Panc1 (cell line): Measurements from ENCODE around the gene DPP8. TPM values are rescaled to one million over a fixed set of nuclear protein-coding genes. Genes with fewer than 3 reads are reported as not detected.

Experiments used
- ATAC-seq: fragments of 200-7000 bp; cut with Tn5 transposase; 2 replicates; pipeline ENCODE4 v1.9.1; 2020; ENCODE audit warnings: mild to moderate bottlenecking, moderate library complexity
- BruUV-seq: library from RNA; stranded (reverse); fragments of 400-500 nt; replicated peaks from 2 replicates; lab custom pipeline; 2021; lab: Mats Ljungman, UMichigan
- CTCF ChIA-PET: fragments of 300-600 bp; sonication (Branson Sonifier 250); formaldehyde crosslinking; loops from one replicate; lab custom pipeline; 2022; ENCODE audit warnings: antibody characterized with exemption; lab: Charles Lee
- POLR2A ChIA-PET: fragments of 300-600 bp; sonication (Branson Sonifier 250); formaldehyde crosslinking; loops from one replicate; lab custom pipeline; 2022; ENCODE audit warnings: antibody characterized with exemption; lab: Charles Lee
- DNase-seq: peaks from one replicate; pipeline ENCODE4 v3.0.0-alpha.2; 2010; ENCODE audit warnings: low read depth, low spot score
- H3K27ac ChIP-seq: 2 replicates; pipeline ENCODE4 v1.5.1; 2011; ENCODE audit warnings: mild to moderate bottlenecking, low read length, inconsistent platforms
- H3K27me3 ChIP-seq: fragments of 200-500 bp; sonication (Bioruptor generic); 2 replicates; pipeline ENCODE4 v1.6.0; 2014; ENCODE audit warnings: low read length, inconsistent platforms; ENCODE audit not compliant: control insufficient read depth, insufficient read depth
- H3K36me3 ChIP-seq: fragments of 200-500 bp; sonication (Bioruptor generic); 2 replicates; pipeline ENCODE4 v1.5.1; 2014; ENCODE audit warnings: inconsistent platforms, mild to moderate bottlenecking, low read length, moderate library complexity; ENCODE audit not compliant: control insufficient read depth, insufficient read depth
- H3K4me1 ChIP-seq: 2 replicates; pipeline ENCODE4 v1.5.1; 2011; ENCODE audit warnings: inconsistent platforms, mild to moderate bottlenecking, low read length, moderate library complexity; ENCODE audit not compliant: control insufficient read depth, insufficient read depth
- H3K4me3 ChIP-seq, 2 experiments: 2 replicates each; pipeline ENCODE4 v1.5.1; 2011 to 2012; ENCODE audit warnings: low read depth in 2 of 2, low read length in 2 of 2, mild to moderate bottlenecking in 2 of 2, inconsistent platforms in 1 of 2, moderate library complexity in 1 of 2
- H3K9me3 ChIP-seq: fragments of 200-500 bp; sonication (Bioruptor generic); 2 replicates; pipeline ENCODE4 v1.5.1; 2014; ENCODE audit warnings: low read depth, mild to moderate bottlenecking, inconsistent platforms, low read length, moderate library complexity; ENCODE audit not compliant: control insufficient read depth, insufficient read depth
- POLR2AphosphoS5 ChIP-seq: IDR thresholded peaks from 2 replicates; pipeline ENCODE4 v1.6.1; 2012; ENCODE audit warnings: mild to moderate bottlenecking, low read depth, low read length, moderate library complexity
- SIN3A ChIP-seq: IDR thresholded peaks from 2 replicates; pipeline ENCODE4 v1.6.1; 2012; ENCODE audit warnings: low read depth, mild to moderate bottlenecking, low read length, moderate library complexity, borderline replicate concordance; ENCODE audit not compliant: insufficient read depth
- TCF7L2 ChIP-seq: IDR thresholded peaks from 2 replicates; pipeline ENCODE4 v1.6.1; 2011; ENCODE audit warnings: mild to moderate bottlenecking, low read depth, low read length, inconsistent platforms
- in situ Hi-C: cut with HindIII; loops from 2 replicates; pipeline ENCODE4 v1.10.0; 2016; ENCODE audit warnings: low sequenced_read_pairs, low pct_unique_long_range_greater_than_20kb
- intact Hi-C: fragments of 100-400 bp; cut with micrococcal nuclease; formaldehyde crosslinking; loops from one replicate; pipeline ENCODE4 v1.10.0; 2022; ENCODE audit not compliant: unreplicated experiment
- total RNA-seq: library from RNA; stranded (reverse); gene quantifications from one replicate; pipeline ENCODE4 v1.2.1, GENCODE V29; 2021; ENCODE audit not compliant: unreplicated experiment
- TF ChIP-seq, protein P1 (sequence below), 2 experiments: IDR thresholded peaks; 2 replicates each; pipeline ENCODE4 v1.6.1; 2011 to 2012; ENCODE audit warnings: low read depth in 2 of 2, control low read depth in 1 of 2, low read length in 1 of 2, mild to moderate bottlenecking in 1 of 2, moderate library complexity in 1 of 2; ENCODE audit not compliant: insufficient read depth in 1 of 2
- TF ChIP-seq, protein P2 (sequence below): fragments of 450-650 bp; IDR thresholded peaks from 2 replicates; pipeline ENCODE4 v1.5.1; 2017; ENCODE audit warnings: mild to moderate bottlenecking

Gene DPP8
- total RNA-seq, 1 experiment from 2014 or later, result 36.2 TPM

DNA sequence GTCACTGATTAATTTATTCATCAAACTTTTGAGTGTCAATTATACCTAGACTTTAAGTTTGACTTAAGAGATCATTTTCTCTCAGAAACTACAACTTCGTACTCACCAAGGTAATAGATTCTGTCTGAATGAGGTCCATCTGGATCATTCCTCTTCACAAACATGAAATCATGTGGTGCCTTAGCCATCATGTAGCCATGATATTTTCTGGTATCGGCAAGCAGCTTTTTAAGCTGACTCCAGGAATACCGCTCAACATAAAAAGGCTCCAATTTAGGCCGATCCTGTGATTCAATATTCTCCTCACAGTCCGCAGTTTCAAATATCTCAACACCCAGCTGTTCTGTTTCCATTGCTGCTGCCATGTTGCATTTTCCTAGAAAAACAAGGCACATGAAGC, 5.3 kb downstream of the DPP8 start:
- Histone ChIP-seq H3K27ac (no peak overlapping the region), H3K36me3 (peaks cover 23% of the 10 kb centered on the region), H3K27me3 (no peaks in the 10 kb centered on the region), H3K4me3 (no peak overlapping the region), H3K9me3 (no peaks in the 10 kb centered on the region), H3K4me1 (peaks cover 16% of the 10 kb centered on the region; the same call in 1 of the 2 replicates)
- DNase-seq (no peak), ATAC-seq (no peak)
- ChIA-PET POLR2A (no interaction called here), CTCF (interaction anchor here (0.8 kb wide), 1 partner anchor 460 kb away, joined by 3 read pairs; no protein-coding TSS in a partner anchor)
- TF ChIP-seq SIN3A (no peak), POLR2AphosphoS5 (no peak), TCF7L2 (no peak)
- TF ChIP-seq, protein P1, sequence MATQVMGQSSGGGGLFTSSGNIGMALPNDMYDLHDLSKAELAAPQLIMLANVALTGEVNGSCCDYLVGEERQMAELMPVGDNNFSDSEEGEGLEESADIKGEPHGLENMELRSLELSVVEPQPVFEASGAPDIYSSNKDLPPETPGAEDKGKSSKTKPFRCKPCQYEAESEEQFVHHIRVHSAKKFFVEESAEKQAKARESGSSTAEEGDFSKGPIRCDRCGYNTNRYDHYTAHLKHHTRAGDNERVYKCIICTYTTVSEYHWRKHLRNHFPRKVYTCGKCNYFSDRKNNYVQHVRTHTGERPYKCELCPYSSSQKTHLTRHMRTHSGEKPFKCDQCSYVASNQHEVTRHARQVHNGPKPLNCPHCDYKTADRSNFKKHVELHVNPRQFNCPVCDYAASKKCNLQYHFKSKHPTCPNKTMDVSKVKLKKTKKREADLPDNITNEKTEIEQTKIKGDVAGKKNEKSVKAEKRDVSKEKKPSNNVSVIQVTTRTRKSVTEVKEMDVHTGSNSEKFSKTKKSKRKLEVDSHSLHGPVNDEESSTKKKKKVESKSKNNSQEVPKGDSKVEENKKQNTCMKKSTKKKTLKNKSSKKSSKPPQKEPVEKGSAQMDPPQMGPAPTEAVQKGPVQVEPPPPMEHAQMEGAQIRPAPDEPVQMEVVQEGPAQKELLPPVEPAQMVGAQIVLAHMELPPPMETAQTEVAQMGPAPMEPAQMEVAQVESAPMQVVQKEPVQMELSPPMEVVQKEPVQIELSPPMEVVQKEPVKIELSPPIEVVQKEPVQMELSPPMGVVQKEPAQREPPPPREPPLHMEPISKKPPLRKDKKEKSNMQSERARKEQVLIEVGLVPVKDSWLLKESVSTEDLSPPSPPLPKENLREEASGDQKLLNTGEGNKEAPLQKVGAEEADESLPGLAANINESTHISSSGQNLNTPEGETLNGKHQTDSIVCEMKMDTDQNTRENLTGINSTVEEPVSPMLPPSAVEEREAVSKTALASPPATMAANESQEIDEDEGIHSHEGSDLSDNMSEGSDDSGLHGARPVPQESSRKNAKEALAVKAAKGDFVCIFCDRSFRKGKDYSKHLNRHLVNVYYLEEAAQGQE (IDR thresholded peaks at IDR 0.05; ENCODE audit: insufficient read depth in 1 of 2, low read depth in 2 of 2, low read length in 1 of 2), result no peak
- TF ChIP-seq, protein P2, sequence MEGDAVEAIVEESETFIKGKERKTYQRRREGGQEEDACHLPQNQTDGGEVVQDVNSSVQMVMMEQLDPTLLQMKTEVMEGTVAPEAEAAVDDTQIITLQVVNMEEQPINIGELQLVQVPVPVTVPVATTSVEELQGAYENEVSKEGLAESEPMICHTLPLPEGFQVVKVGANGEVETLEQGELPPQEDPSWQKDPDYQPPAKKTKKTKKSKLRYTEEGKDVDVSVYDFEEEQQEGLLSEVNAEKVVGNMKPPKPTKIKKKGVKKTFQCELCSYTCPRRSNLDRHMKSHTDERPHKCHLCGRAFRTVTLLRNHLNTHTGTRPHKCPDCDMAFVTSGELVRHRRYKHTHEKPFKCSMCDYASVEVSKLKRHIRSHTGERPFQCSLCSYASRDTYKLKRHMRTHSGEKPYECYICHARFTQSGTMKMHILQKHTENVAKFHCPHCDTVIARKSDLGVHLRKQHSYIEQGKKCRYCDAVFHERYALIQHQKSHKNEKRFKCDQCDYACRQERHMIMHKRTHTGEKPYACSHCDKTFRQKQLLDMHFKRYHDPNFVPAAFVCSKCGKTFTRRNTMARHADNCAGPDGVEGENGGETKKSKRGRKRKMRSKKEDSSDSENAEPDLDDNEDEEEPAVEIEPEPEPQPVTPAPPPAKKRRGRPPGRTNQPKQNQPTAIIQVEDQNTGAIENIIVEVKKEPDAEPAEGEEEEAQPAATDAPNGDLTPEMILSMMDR, result no peak
- BruUV-seq, result no TSS peak
- intact Hi-C loops (no loop called here), in situ Hi-C loops (no loop called here)

DNA sequence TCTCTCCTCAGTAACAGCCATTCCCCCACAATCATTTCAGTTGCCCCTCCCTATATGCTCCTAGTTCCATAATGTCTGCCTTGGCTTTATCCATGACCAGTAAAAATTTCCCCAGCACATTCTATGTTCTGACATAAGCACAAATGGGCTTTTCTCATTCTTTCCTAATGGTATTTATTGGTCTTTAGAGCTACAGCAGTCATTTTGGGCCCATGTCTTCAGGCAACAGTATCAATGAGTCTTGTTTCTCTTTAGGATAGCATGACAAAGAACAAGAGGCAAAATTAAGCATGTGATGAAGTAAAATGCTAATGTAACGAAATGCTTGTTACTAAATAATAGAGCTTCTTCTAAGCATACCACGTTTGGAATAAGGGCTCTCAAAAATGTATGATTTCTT, 8.2 kb downstream of the DPP8 start:
- POLR2A ChIA-PET, result interaction anchor here (0.6 to 0.7 kb wide), 2 partner anchors 8 to 86 kb away, joined by 5 to 8 read pairs; no protein-coding TSS in a partner anchor

More for the DNA sequence above, 8.2 kb downstream of the DPP8 start:
- no peak for ATAC-seq
- peaks cover 15% of the 10 kb centered on the region; the same call in 1 of the 2 replicates for H3K36me3 ChIP-seq
- in situ Hi-C loops, result no loop called here
- CTCF ChIA-PET, result no interaction called here
- H3K4me1 ChIP-seq, result peaks cover 4% of the 10 kb centered on the region; the same call in 1 of the 2 replicates
- no TSS peak for BruUV-seq
- DNase-seq, result no peak
- no peak overlapping the region for H3K4me3 ChIP-seq
- H3K27ac ChIP-seq, result no peak overlapping the region
- intact Hi-C loops, result no loop called here
- H3K9me3 ChIP-seq, result no peaks in the 10 kb centered on the region
- no peak for TF ChIP-seq POLR2AphosphoS5
- no peak for TF ChIP-seq SIN3A
- TF ChIP-seq, protein P2, result no peak
- no peak for TF ChIP-seq TCF7L2
- TF ChIP-seq, protein P1 (IDR thresholded peaks at IDR 0.05; ENCODE audit: insufficient read depth in 1 of 2, low read depth in 2 of 2, low read length in 1 of 2), result no peak
- no peaks in the 10 kb centered on the region for H3K27me3 ChIP-seq
